ENCODE data around the gene MYBPC2.
A peak's percentile ranks its signal among the peaks of the same experiment; 100 is the strongest.

The MYBPC2 gene

GRCh38 chr19:50461066-50461875 lies 28.6 kb downstream of the MYBPC2 start (continued):
- peak; percentile 28; the same call in 1 of the 2 replicates for TF ChIP-seq GLIS1 (tag by site-specific recombination; IDR thresholded peaks at IDR 0.05)

GRCh38 chr19:50462970-50463369 lies 30.3 kb downstream of the MYBPC2 start:
- H3K36me3 ChIP-seq (ENCODE audit: control insufficient read depth in 2 of 2, insufficient read depth in 1 of 2, low read length in 2 of 2): no peaks in the 10 kb centered on the region
- POLR2A ChIA-PET: interaction anchor here (0.8 to 1.4 kb wide), 2 partner anchors 95 to 134 kb away, joined by 3 to 8 read pairs; partner anchors contain the start of gene KCNC3
- H3K27ac ChIP-seq (ENCODE audit: extremely low read depth, low read depth, low read length): no peak overlapping the region
- no peaks in the 10 kb centered on the region for H3K4me1 ChIP-seq (ENCODE audit: control insufficient read depth, insufficient read depth, low read length)
- no peaks in the 10 kb centered on the region for H3K9me3 ChIP-seq (ENCODE audit: control insufficient read depth, insufficient read depth, low read depth, low read length)
- no peak overlapping the region for H3K4me3 ChIP-seq (ENCODE audit: low read depth, low read length)
- CTCF ChIA-PET: interaction anchor here (0.6 to 4.7 kb wide), 10 partner anchors 10 to 139 kb away, joined by 3 to 99 read pairs (median 5); partner anchors contain the start of genes NAPSA and NR1H2
- TF ChIP-seq ZNF701 (tag by site-specific recombination; IDR thresholded peaks at IDR 0.05) (no peak), ZNF664 (tag by site-specific recombination; IDR thresholded peaks at IDR 0.05) (no peak), SP7 (tag by site-specific recombination; IDR thresholded peaks at IDR 0.05) (no peak), ZNF704 (tag by site-specific recombination; IDR thresholded peaks at IDR 0.05) (no peak), ZNF202 (tag by site-specific recombination; IDR thresholded peaks at IDR 0.05; ENCODE audit: borderline replicate concordance) (no peak), ZNF155 (tag by site-specific recombination; IDR thresholded peaks at IDR 0.05) (no peak), ZSCAN18 (tag by site-specific recombination; IDR thresholded peaks at IDR 0.05) (no peak), ZNF621 (tag by site-specific recombination; IDR thresholded peaks at IDR 0.05) (no peak)

- H3K4me3 ChIP-seq (ENCODE audit: low read depth, low read length): no peak overlapping the region
- ChIA-PET CTCF (interaction anchor here (0.6 to 4.7 kb wide), 10 partner anchors 12 to 380 kb away, joined by 3 to 38 read pairs (median 4); partner anchors contain the start of genes EMC10, GARIN5A and NR1H2), POLR2A (interaction anchor here (0.5 to 1.7 kb wide), 3 partner anchors 10 to 535 kb away, joined by 3 to 5 read pairs (median 3); partner anchors contain the start of gene POLD1)
- H3K9me3 ChIP-seq (ENCODE audit: control insufficient read depth, insufficient read depth, low read depth, low read length): no peaks in the 10 kb centered on the region
- no peaks in the 10 kb centered on the region for H3K36me3 ChIP-seq (ENCODE audit: control insufficient read depth in 2 of 2, insufficient read depth in 1 of 2, low read length in 2 of 2)
- H3K27ac ChIP-seq (ENCODE audit: extremely low read depth, low read depth, low read length): no peak overlapping the region
- TF ChIP-seq ZNF529 (tag by site-specific recombination; IDR thresholded peaks at IDR 0.05; ENCODE audit: insufficient replicate concordance) (no peak), ZNF544 (tag by site-specific recombination; IDR thresholded peaks at IDR 0.05) (no peak), CTCF (tag by site-specific recombination; IDR thresholded peaks at IDR 0.05) (no peak), ZNF223 (tag by site-specific recombination; IDR thresholded peaks at IDR 0.05) (no peak), ZNF18 (tag by site-specific recombination; IDR thresholded peaks at IDR 0.05) (no peak), ZFP41 (tag by site-specific recombination; IDR thresholded peaks at IDR 0.05; ENCODE audit: borderline replicate concordance) (no peak), ZNF416 (tag by site-specific recombination; IDR thresholded peaks at IDR 0.05) (no peak), ZNF580 (tag by site-specific recombination; IDR thresholded peaks at IDR 0.05) (no peak), KLF17 (tag by site-specific recombination; IDR thresholded peaks at IDR 0.05) (no peak), ZNF423 (tag by site-specific recombination; IDR thresholded peaks at IDR 0.05) (no peak), ZNF37A (tag by site-specific recombination; IDR thresholded peaks at IDR 0.05) (no peak), ZNF157 (tag by site-specific recombination; IDR thresholded peaks at IDR 0.05) (no peak), ZNF292 (tag by site-specific recombination; IDR thresholded peaks at IDR 0.05; ENCODE audit: borderline replicate concordance, low read depth) (no peak), ZNF202 (tag by site-specific recombination; IDR thresholded peaks at IDR 0.05; ENCODE audit: borderline replicate concordance) (no peak)
- no peaks in the 10 kb centered on the region for H3K4me1 ChIP-seq (ENCODE audit: control insufficient read depth, insufficient read depth, low read length)
These were observed 31.7 kb downstream of the MYBPC2 start for GRCh38 chr19:50464348-50464747.
